H1 (cell line): ENCODE results near the gene PTPRT. TPM values are rescaled to one million over a fixed set of nuclear protein-coding genes. Genes with fewer than 3 reads are reported as not detected.

Experiments used
- CTCF ChIA-PET: fragments of 300-600 bp; sonication (Branson Sonifier 250); formaldehyde crosslinking; loops from one replicate; lab custom pipeline; 2021; ENCODE audit not compliant: partially characterized antibody; lab: Charles Lee
- POLR2A ChIA-PET: fragments of 300-600 bp; sonication (Branson Sonifier 250); formaldehyde crosslinking; loops from one replicate; lab custom pipeline; 2021; ENCODE audit warnings: inconsistent platforms; ENCODE audit not compliant: partially characterized antibody; lab: Charles Lee
- DNase-seq, 2 experiments: peaks; one replicate each; pipeline versions ENCODE4 v3.0.0 to v3.0.0-alpha.2; 2010 to 2022; ENCODE audit warnings: low spot score in 2 of 2, low read depth in 1 of 2, mixed read lengths in 1 of 2
- FAIRE-seq: peaks from 2 replicates; lab custom pipeline; 2011; peaks lifted over from hg19 to GRCh38; lab: Jason Lieb, UNC
- H2AFZ ChIP-seq: 2 replicates; pipeline ENCODE4 v1.8.1; 2012; ENCODE audit warnings: low read length, inconsistent platforms
- H2AK5ac ChIP-seq: 2 replicates; pipeline ENCODE4 v1.6.1; 2013; ENCODE audit warnings: low read depth, low read length
- H2BK120ac ChIP-seq: replicated peaks from 2 replicates; pipeline ENCODE3; 2013; ENCODE audit warnings: low read depth, low read length, inconsistent platforms
- H2BK12ac ChIP-seq: 2 replicates; pipeline ENCODE4 v1.6.1; 2013; ENCODE audit warnings: low read depth, low read length
- H2BK15ac ChIP-seq: 2 replicates; pipeline ENCODE4 v1.6.1; 2013; ENCODE audit warnings: low read length
- H2BK20ac ChIP-seq: 2 replicates; pipeline ENCODE4 v1.6.1; 2013; ENCODE audit warnings: low read length
- H2BK5ac ChIP-seq: 2 replicates; pipeline ENCODE4 v1.6.1; 2013; ENCODE audit warnings: low read depth, low read length
- H3K14ac ChIP-seq: 2 replicates; pipeline ENCODE4 v1.6.1; 2013; ENCODE audit warnings: inconsistent platforms; ENCODE audit not compliant: insufficient read length
- H3K18ac ChIP-seq: 2 replicates; pipeline ENCODE4 v1.6.1; 2013; ENCODE audit warnings: low read length; ENCODE audit errors: extremely low read depth
- H3K23ac ChIP-seq: 2 replicates; pipeline ENCODE4 v1.6.1; 2013; ENCODE audit warnings: inconsistent platforms; ENCODE audit not compliant: insufficient read length
- H3K23me2 ChIP-seq: 2 replicates; pipeline ENCODE4 v1.6.1; 2013; ENCODE audit warnings: low read depth, low read length
- H3K27ac ChIP-seq: 2 replicates; pipeline ENCODE4 v1.6.1; 2011; ENCODE audit warnings: low read depth, low read length, inconsistent platforms
- H3K27me3 ChIP-seq, 4 experiments: replicated peaks in 1 of 4; 1 replicate in 1 of 4; 2 replicates in 3 of 4; pipeline versions ENCODE4 v1.6.1 to v1.8.1; 2011 to 2013; ENCODE audit warnings: low read length in 3 of 4, mild to moderate bottlenecking in 3 of 4, inconsistent platforms in 2 of 4, mixed read lengths in 2 of 4, moderate library complexity in 1 of 4; ENCODE audit not compliant: control insufficient read depth in 3 of 4, insufficient read depth in 3 of 4; ENCODE audit errors: extremely low read depth in 1 of 4
- H3K36me3 ChIP-seq, 4 experiments: 2 replicates each; pipeline versions ENCODE4 v1.6.1 to v1.8.1; 2011 to 2013; ENCODE audit warnings: mild to moderate bottlenecking in 4 of 4, low read length in 3 of 4, moderate library complexity in 2 of 4, control low read depth in 1 of 4, inconsistent platforms in 1 of 4; ENCODE audit not compliant: insufficient read depth in 4 of 4, control insufficient read depth in 2 of 4
- H3K4ac ChIP-seq: replicated peaks from 2 replicates; pipeline ENCODE3; 2013; ENCODE audit warnings: low read length, low read depth, mixed read lengths, inconsistent platforms; ENCODE audit not compliant: insufficient read length
- H3K4me1 ChIP-seq, 4 experiments: replicated peaks in 1 of 4; 1 replicate in 1 of 4; 2 replicates in 3 of 4; pipeline versions ENCODE4 v1.6.1 to v1.8.1; 2011 to 2013; ENCODE audit warnings: low read length in 3 of 4, inconsistent platforms in 2 of 4, mixed read lengths in 1 of 4; ENCODE audit not compliant: insufficient read depth in 4 of 4, control insufficient read depth in 3 of 4
- H3K4me2 ChIP-seq, 2 experiments: 2 replicates each; pipeline versions ENCODE4 v1.6.1 to v1.8.1; 2011 to 2013; ENCODE audit warnings: low read depth in 2 of 2, low read length in 2 of 2, control low read depth in 1 of 2, inconsistent platforms in 1 of 2, mild to moderate bottlenecking in 1 of 2; ENCODE audit not compliant: insufficient read depth in 1 of 2
- H3K4me3 ChIP-seq, 4 experiments: fragments of 200-600, 300-600 bp in 1 of 4; sonication (generic), shearing (Covaris generic), sonication (Bioruptor Twin) in 1 of 4; 2 replicates each; pipeline versions ENCODE4 v1.5.1 to v1.8.1; 2011 to 2016; ENCODE audit warnings: low read length in 4 of 4, low read depth in 3 of 4, control low read depth in 2 of 4, inconsistent platforms in 2 of 4, mild to moderate bottlenecking in 2 of 4, mixed read lengths in 1 of 4, moderate library complexity in 1 of 4; ENCODE audit not compliant: insufficient read depth in 2 of 4; ENCODE audit errors: extremely low read depth in 1 of 4
- H3K56ac ChIP-seq: replicated peaks from 2 replicates; pipeline ENCODE3; 2013; ENCODE audit warnings: low read depth, mild to moderate bottlenecking, mixed read lengths, low read length, inconsistent platforms; ENCODE audit not compliant: insufficient read length
- H3K79me1 ChIP-seq: 2 replicates; pipeline ENCODE4 v1.6.1; 2013; ENCODE audit warnings: low read depth, low read length, control low read depth
- H3K79me2 ChIP-seq, 2 experiments: 2 replicates each; pipeline versions ENCODE4 v1.6.1 to v1.8.1; 2012 to 2013; ENCODE audit warnings: low read length in 2 of 2, mild to moderate bottlenecking in 2 of 2, inconsistent platforms in 1 of 2; ENCODE audit not compliant: insufficient read depth in 2 of 2, control insufficient read depth in 1 of 2
- H3K9ac ChIP-seq, 4 experiments: replicated peaks in 1 of 4; 1 replicate in 1 of 4; 2 replicates in 3 of 4; pipeline versions ENCODE4 v1.6.1 to v1.8.1; 2011 to 2013; ENCODE audit warnings: low read depth in 3 of 4, low read length in 3 of 4, control low read depth in 2 of 4, mild to moderate bottlenecking in 2 of 4, moderate library complexity in 2 of 4, inconsistent platforms in 1 of 4; ENCODE audit errors: extremely low read depth in 1 of 4
- H3K9me3 ChIP-seq, 2 experiments: 2 replicates each; pipeline versions ENCODE4 v1.6.1 to v1.8.1; 2012 to 2013; ENCODE audit warnings: mild to moderate bottlenecking in 2 of 2, moderate library complexity in 2 of 2, control low read depth in 1 of 2, inconsistent platforms in 1 of 2, low read depth in 1 of 2, low read length in 1 of 2, mixed read lengths in 1 of 2; ENCODE audit not compliant: insufficient read depth in 2 of 2
- H4K20me1 ChIP-seq, 2 experiments: replicated peaks in 1 of 2; 2 replicates each; pipeline versions ENCODE3 to v1.8.1; 2011 to 2013; ENCODE audit warnings: inconsistent platforms in 2 of 2, low read length in 2 of 2, mild to moderate bottlenecking in 1 of 2; ENCODE audit not compliant: insufficient read depth in 2 of 2, control insufficient read depth in 1 of 2
- H4K5ac ChIP-seq: 2 replicates; pipeline ENCODE4 v1.6.1; 2013; ENCODE audit warnings: low read length, low read depth, mixed read lengths, inconsistent platforms; ENCODE audit not compliant: insufficient read length
- H4K8ac ChIP-seq: 2 replicates; pipeline ENCODE4 v1.8.0; 2013; ENCODE audit warnings: mild to moderate bottlenecking, moderate library complexity, low read length, inconsistent platforms; ENCODE audit not compliant: insufficient read depth; ENCODE audit errors: extremely low read depth
- H4K91ac ChIP-seq: replicated peaks from 2 replicates; pipeline ENCODE3; 2013; ENCODE audit warnings: low read length, mixed read lengths, inconsistent platforms; ENCODE audit not compliant: insufficient read length
- ATF2 ChIP-seq: IDR thresholded peaks from 2 replicates; pipeline ENCODE4 v1.6.1; 2012; ENCODE audit warnings: low read length, inconsistent platforms
- BRCA1 ChIP-seq: IDR thresholded peaks from 2 replicates; pipeline ENCODE4 v1.6.1; 2012; ENCODE audit warnings: low read depth, low read length, improper control_type of control experiment
- CBX5 ChIP-seq: fragments of 300-800, 300-1000 bp; sonication (generic); IDR thresholded peaks from 2 replicates; pipeline ENCODE4 v1.7.1; 2016; ENCODE audit warnings: antibody characterized with exemption, low read length, low read depth
- EZH2 ChIP-seq: fragments of 200-600 bp; sonication (generic); IDR thresholded peaks from 2 replicates; pipeline ENCODE4 v1.7.1; 2012; ENCODE audit warnings: low read depth, mild to moderate bottlenecking, moderate library complexity, low read length, inconsistent platforms; ENCODE audit not compliant: severe bottlenecking
- HDAC6 ChIP-seq: IDR thresholded peaks from one replicate; pipeline ENCODE4 v1.7.1; 2012; ENCODE audit warnings: low read depth, mild to moderate bottlenecking, inconsistent platforms, low read length, moderate library complexity
- JUN ChIP-seq: IDR thresholded peaks from 2 replicates; pipeline ENCODE4 v1.6.1; 2011; ENCODE audit warnings: low read depth, mild to moderate bottlenecking, improper control_type of control experiment, low read length
- POU5F1 ChIP-seq: IDR thresholded peaks from 2 replicates; pipeline ENCODE4 v1.6.1; 2011; ENCODE audit warnings: low read depth, mild to moderate bottlenecking, low read length, moderate library complexity
- RFX5 ChIP-seq: IDR thresholded peaks from 2 replicates; pipeline ENCODE4 v1.6.1; 2011; ENCODE audit warnings: low read depth, low read length, improper control_type of control experiment, borderline replicate concordance
- SIX5 ChIP-seq: IDR thresholded peaks from 2 replicates; pipeline ENCODE4 v1.6.1; 2011; ENCODE audit warnings: mild to moderate bottlenecking, low read depth, low read length
- SUZ12 ChIP-seq: fragments of 200-600 bp; sonication (generic); IDR thresholded peaks from 2 replicates; pipeline ENCODE4 v1.6.1; 2012; ENCODE audit warnings: mild to moderate bottlenecking, inconsistent platforms, low read length, moderate library complexity, mixed read lengths
- TAF1 ChIP-seq: IDR thresholded peaks from 2 replicates; pipeline ENCODE4 v1.6.1; 2011; ENCODE audit warnings: mild to moderate bottlenecking, low read depth, low read length
- TEAD4 ChIP-seq: IDR thresholded peaks from 2 replicates; pipeline ENCODE4 v1.6.1; 2012; ENCODE audit warnings: low read depth, low read length, inconsistent platforms, mixed read lengths
- YY1 ChIP-seq: IDR thresholded peaks from 2 replicates; pipeline ENCODE4 v1.6.1; 2011; ENCODE audit warnings: low read depth, mild to moderate bottlenecking, low read length
- ZNF274 ChIP-seq: IDR thresholded peaks from 2 replicates; pipeline ENCODE4 v1.7.0; 2012; ENCODE audit warnings: low read length, borderline replicate concordance; ENCODE audit errors: extremely low read depth
- WGBS, 2 experiments: shearing (Covaris generic) in 1 of 2; methylation state at CpG; one replicate each; pipeline versions ENCODE4 v1.1.6 to v1.1.7; 2013 to 2015; ENCODE audit warnings: low lambda C conversion rate in 2 of 2, mixed read lengths in 2 of 2, inconsistent platforms in 1 of 2, low coverage in 1 of 2, missing lambda C conversion rate in 1 of 2; ENCODE audit not compliant: insufficient replicate concordance in 2 of 2, insufficient coverage in 1 of 2, insufficient read length in 1 of 2; ENCODE audit errors: extremely low coverage in 1 of 2, missing lambda C conversion rate in 1 of 2; 5-methylcytosine and 5-hydroxymethylcytosine counted together
- polyA plus RNA-seq, 7 experiments: library from polyadenylated mRNA; depleted of rRNA in 3 of 7; stranded (reverse) in 5 of 7; unstranded in 2 of 7; fragments of >200 nt in 5 of 7; fragments of 200-250 nt in 2 of 7; gene quantifications; 1 replicate in 5 of 7; 2 replicates in 1 of 7; 4 replicates in 1 of 7; pipeline versions ENCODE4 v1.2.1 to v1.2.3, GENCODE V29; 2011 to 2013; ENCODE audit warnings: missing spikeins in 2 of 7, mixed read lengths in 2 of 7
- total RNA-seq: library from RNA; stranded (reverse); fragmentation: NEBNext Ultra II Directional; extraction: Animal tissue kit (Norgen Biotek cat#: 25700); gene quantifications from 2 replicates; pipeline ENCODE4 v1.2.1, GENCODE V29; 2021

PTPRT gene
- total and polyA plus RNA-seq, 2 of the 8 experiments (the other 6 are each of a cell fraction or from before 2014, with no cell fraction given): 0.33 to 1.8 TPM

GRCh38 chr20:42313704-42314103 is 876.0 kb downstream of the PTPRT start:
- peaks cover 0 to 4% (median 2%) of the 10 kb centered on the region in 4 experiments; a peak in 3 of 7 replicates for H3K4me1 ChIP-seq
- H4K5ac ChIP-seq: no peak overlapping the region
- H2BK20ac ChIP-seq: no peak overlapping the region
- H3K79me2 ChIP-seq: no peaks in the 10 kb centered on the region
- H3K79me1 ChIP-seq: no peaks in the 10 kb centered on the region
- H2BK120ac ChIP-seq: no peak overlapping the region
- H3K4ac ChIP-seq: no peak overlapping the region
- H4K91ac ChIP-seq: no peak overlapping the region
- no peaks in the 10 kb centered on the region for H3K36me3 ChIP-seq
- no peak overlapping the region for H3K4me2 ChIP-seq
- WGBS, 2 experiments: 88% methylated on average over 3 of the region's 3 CpGs; no CpG with 5 or more reads in 1 of the 2 experiments
- no peaks in the 10 kb centered on the region for H3K27me3 ChIP-seq
- H3K4me3 ChIP-seq: no peak overlapping the region
- no peak overlapping the region for H2BK12ac ChIP-seq
- no peak overlapping the region for H3K27ac ChIP-seq
- no peak for DNase-seq
- no peaks in the 10 kb centered on the region; a peak in 1 of 4 replicates for H3K9me3 ChIP-seq
- no peak overlapping the region for H3K18ac ChIP-seq
- FAIRE-seq: no peak
- H4K8ac ChIP-seq: no peak overlapping the region
- no peaks in the 10 kb centered on the region for H4K20me1 ChIP-seq
- H2BK15ac ChIP-seq: no peak overlapping the region
- H3K14ac ChIP-seq: no peak overlapping the region
- no peak overlapping the region for H2AK5ac ChIP-seq
- no peak overlapping the region for H3K9ac ChIP-seq
- ChIA-PET CTCF (interaction anchor here (0.8 kb wide), 1 partner anchor 15 kb away, joined by 3 read pairs; no protein-coding TSS in a partner anchor), POLR2A (no interaction called here)
- H3K56ac ChIP-seq: no peak overlapping the region
- no peaks in the 10 kb centered on the region for H3K23me2 ChIP-seq
- H3K23ac ChIP-seq: no peak overlapping the region
- no peak overlapping the region for H2BK5ac ChIP-seq
- no peak overlapping the region for H2AFZ ChIP-seq
- TF ChIP-seq EZH2 (no peak), ZNF274 (no peak), JUN (no peak), HDAC6 (no peak), POU5F1 (no peak), SUZ12 (no peak), TAF1 (no peak), SIX5 (no peak), YY1 (no peak), BRCA1 (no peak), ATF2 (no peak), CBX5 (no peak), TEAD4 (no peak), RFX5 (no peak)
